ENCODE data around the gene CLMN. TPM values are rescaled to one million over a fixed set of nuclear protein-coding genes. Genes with fewer than 3 reads are reported as not detected.

CLMN gene
- total RNA-seq, 1 experiment from 2014 or later: 33.4 TPM

DNA sequence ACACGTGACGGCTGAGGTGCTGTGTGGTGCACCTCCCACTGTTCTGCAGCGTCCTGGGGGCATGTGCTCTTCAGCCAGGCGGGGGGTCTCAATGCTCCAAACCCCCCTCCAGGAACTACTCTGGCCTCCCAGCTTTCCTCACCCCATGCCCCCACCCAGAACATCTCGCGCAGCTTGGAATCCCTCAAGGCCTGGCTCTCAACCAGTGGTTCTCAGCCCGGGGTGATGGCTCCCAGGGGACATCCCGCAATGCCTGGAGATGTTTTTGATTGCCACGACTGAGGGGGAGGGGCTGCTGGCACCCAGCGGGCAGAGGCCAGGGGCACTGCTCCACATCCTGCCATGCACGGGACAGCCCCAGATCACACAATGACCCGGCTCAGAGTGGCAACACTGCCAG, 83.5 kb downstream of the CLMN start:
- no TSS peak for BruUV-seq (replicated peaks)
- H3K27me3 ChIP-seq (ENCODE audit: insufficient read depth, low read length): no peaks in the 10 kb centered on the region
- no peaks in the 10 kb centered on the region for H3K79me2 ChIP-seq (ENCODE audit: insufficient read depth, low read length)
- no peaks in the 10 kb centered on the region for H3K9me2 ChIP-seq (ENCODE audit: insufficient read depth)
- TF ChIP-seq, protein P1, sequence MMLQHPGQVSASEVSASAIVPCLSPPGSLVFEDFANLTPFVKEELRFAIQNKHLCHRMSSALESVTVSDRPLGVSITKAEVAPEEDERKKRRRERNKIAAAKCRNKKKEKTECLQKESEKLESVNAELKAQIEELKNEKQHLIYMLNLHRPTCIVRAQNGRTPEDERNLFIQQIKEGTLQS (IDR thresholded peaks at IDR 0.05): no peak
- no peak for TF ChIP-seq TCF7L2 (IDR thresholded peaks at IDR 0.05; ENCODE audit: borderline replicate concordance, extremely low read depth, insufficient read depth, insufficient read length)
- no peak for TF ChIP-seq CTCF (IDR thresholded peaks at IDR 0.05 in 2 of 3, conservative IDR thresholded peaks at IDR 0.05 in 1 of 3; ENCODE audit: borderline replicate concordance in 1 of 3, insufficient read depth in 1 of 3, low read depth in 2 of 3, low read length in 2 of 3)
- TF ChIP-seq ELF1 (IDR thresholded peaks at IDR 0.05; ENCODE audit: borderline replicate concordance, low read depth): no peak
- TF ChIP-seq CBX3 (IDR thresholded peaks at IDR 0.05; ENCODE audit: low read depth): no peak
- TF ChIP-seq RAD21 (IDR thresholded peaks at IDR 0.05; ENCODE audit: low read depth): no peak
- no peak for TF ChIP-seq EZH2 (IDR thresholded peaks at IDR 0.05)
- TF ChIP-seq SP1 (IDR thresholded peaks at IDR 0.05; ENCODE audit: low read depth): no peak
- TF ChIP-seq, protein P2, sequence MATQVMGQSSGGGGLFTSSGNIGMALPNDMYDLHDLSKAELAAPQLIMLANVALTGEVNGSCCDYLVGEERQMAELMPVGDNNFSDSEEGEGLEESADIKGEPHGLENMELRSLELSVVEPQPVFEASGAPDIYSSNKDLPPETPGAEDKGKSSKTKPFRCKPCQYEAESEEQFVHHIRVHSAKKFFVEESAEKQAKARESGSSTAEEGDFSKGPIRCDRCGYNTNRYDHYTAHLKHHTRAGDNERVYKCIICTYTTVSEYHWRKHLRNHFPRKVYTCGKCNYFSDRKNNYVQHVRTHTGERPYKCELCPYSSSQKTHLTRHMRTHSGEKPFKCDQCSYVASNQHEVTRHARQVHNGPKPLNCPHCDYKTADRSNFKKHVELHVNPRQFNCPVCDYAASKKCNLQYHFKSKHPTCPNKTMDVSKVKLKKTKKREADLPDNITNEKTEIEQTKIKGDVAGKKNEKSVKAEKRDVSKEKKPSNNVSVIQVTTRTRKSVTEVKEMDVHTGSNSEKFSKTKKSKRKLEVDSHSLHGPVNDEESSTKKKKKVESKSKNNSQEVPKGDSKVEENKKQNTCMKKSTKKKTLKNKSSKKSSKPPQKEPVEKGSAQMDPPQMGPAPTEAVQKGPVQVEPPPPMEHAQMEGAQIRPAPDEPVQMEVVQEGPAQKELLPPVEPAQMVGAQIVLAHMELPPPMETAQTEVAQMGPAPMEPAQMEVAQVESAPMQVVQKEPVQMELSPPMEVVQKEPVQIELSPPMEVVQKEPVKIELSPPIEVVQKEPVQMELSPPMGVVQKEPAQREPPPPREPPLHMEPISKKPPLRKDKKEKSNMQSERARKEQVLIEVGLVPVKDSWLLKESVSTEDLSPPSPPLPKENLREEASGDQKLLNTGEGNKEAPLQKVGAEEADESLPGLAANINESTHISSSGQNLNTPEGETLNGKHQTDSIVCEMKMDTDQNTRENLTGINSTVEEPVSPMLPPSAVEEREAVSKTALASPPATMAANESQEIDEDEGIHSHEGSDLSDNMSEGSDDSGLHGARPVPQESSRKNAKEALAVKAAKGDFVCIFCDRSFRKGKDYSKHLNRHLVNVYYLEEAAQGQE (IDR thresholded peaks at IDR 0.05; ENCODE audit: low read depth): no peak
- no peaks in the 10 kb centered on the region for H4K20me1 ChIP-seq (ENCODE audit: insufficient read depth)
- no peaks in the 10 kb centered on the region for H3K9me3 ChIP-seq (ENCODE audit: control insufficient read depth in 1 of 2, insufficient read depth in 1 of 2, low read depth in 1 of 2, low read length in 2 of 2)
- no peak overlapping the region for H2AFZ ChIP-seq (ENCODE audit: low read depth, low read length, poor library complexity, severe bottlenecking)
- RAD21 ChIA-PET (ENCODE audit: low non-redundant PET in 1 of 2, low total read pairs in 2 of 2, uncharacterized antibody in 2 of 2, unreplicated experiment in 2 of 2): no interaction called here
- no peaks in the 10 kb centered on the region; a peak in 1 of 4 replicates for H3K4me1 ChIP-seq (ENCODE audit: control insufficient read depth in 1 of 2, insufficient read depth in 2 of 2, low read length in 2 of 2)
- POLR2A ChIA-PET: no interaction called here
- no peak for DNase-seq (ENCODE audit: low read depth, low spot score)
- H3K9ac ChIP-seq (ENCODE audit: low read length): no peak overlapping the region
- intact Hi-C loops (cut with micrococcal nuclease): no loop called here
- ATAC-seq: no peak
- CTCF ChIA-PET: no interaction called here
- H3K4me3 ChIP-seq (replicated peaks in 1 of 2; ENCODE audit: low read depth in 1 of 2, low read length in 2 of 2): no peak overlapping the region
- H3K4me2 ChIP-seq (ENCODE audit: low read length): no peak overlapping the region
- no peak overlapping the region for H3K27ac ChIP-seq (ENCODE audit: low read depth, low read length)
- H3K36me3 ChIP-seq (ENCODE audit: control insufficient read depth in 1 of 2, insufficient read depth in 2 of 2, low read length in 2 of 2): no peaks in the 10 kb centered on the region
